DMS114 treated with DMSO at 0.1 percent for 48 hours (cell line): ENCODE measurements around the gene ARHGEF10L.

Source experiments
- DNase-seq: peaks from one replicate; lab custom pipeline; 2025; ENCODE audit not compliant: unreplicated experiment; lab: John Stamatoyannopoulos, UW

ARHGEF10L gene

DNA sequence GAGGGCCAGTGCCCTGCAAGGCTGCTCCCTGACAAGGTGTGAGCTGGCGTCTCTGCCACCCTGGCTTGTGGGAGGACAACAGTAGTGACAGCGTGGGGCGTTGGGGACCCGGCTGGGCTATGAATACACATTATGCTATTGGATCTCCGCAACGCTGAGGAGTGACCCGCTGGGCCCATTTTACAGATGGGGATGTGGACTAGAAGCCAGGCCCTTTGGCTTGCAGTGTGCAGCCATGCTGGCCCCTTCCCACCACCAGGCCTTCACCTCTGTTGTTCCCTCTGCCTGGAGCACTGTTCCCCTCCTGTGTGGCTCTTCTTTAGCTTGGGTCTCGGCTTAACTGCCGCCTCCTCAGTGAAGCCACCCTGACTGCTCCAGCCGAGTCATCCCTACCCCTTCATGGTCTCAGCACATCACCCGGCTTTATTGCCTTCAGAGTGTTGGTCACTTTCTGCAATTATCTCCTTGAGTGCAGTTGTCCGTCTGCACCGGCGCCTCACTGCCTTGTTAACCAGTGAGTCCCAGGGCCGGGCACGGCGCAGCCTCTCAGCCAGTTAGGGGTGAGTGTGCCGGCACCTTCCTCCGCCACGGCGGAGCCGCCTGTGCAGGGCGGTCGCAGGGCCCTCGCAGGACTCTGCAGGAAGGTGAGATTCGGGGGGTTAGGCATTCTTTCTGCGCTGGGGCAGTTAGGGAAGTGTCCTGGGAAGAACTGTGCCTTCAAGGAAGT, 131.3 kb downstream of the ARHGEF10L start:
- no peak for DNase-seq

DNA sequence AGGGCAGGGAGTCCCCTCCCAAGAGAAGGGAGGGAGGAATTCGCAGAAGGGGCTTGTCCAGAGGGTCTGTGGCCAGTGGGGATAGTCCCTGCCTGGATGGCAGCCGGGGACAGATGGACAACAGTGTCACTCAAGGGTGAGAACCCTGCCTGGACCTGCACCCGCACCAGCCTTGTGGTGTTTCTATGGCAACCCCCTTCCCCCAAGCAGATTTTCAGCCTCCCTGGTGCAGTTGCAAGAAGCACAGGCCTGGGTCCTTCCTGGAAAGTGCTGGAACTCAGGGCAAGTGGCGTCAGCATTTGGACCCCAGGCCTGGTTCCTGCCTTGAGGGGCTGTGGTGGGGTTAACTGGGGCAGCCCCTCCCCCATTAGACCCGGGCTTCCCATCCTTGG, 131.8 kb downstream of the ARHGEF10L start:
- DNase-seq = no peak

DNA sequence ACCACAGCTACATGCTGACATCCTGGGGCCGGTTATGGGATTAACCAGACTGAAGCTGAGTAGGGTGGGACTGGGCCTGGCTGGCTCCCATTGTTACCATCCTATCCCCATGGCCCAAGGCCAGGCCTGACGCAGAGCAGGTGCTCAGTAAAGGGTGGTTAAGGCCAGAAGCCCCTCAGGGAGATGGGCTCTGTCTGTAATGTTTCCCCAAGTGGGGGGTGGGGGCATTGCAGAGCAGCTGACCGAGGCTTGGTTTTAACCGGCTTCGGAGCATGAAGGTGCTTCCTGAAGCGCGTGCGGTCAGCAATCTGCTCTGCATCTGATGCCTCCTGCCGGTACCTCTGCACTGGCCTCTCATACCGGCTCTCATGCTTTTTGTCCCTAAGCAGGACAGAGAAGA, 132.2 kb downstream of the ARHGEF10L start:
- no peak for DNase-seq

DNA sequence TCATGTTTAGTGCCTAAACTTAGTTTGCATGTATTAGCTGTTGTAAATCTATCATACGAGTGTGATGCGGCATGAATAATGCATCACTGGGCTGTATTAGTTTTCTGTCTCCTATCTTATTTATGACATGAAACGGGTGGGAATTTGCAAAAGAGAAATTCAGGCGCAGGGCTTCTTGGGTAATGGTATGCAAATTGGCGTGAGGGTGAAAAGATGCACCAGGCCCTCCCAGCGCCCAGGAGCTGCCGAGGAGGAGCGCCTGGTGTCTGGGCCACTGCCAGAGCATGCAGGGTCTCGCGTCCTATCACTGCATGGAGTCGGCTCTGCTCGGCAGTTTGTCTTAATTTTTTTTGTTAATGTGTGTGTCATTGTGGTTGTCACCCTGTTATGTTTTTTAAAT, 132.7 kb downstream of the ARHGEF10L start:
- no peak for DNase-seq

DNA sequence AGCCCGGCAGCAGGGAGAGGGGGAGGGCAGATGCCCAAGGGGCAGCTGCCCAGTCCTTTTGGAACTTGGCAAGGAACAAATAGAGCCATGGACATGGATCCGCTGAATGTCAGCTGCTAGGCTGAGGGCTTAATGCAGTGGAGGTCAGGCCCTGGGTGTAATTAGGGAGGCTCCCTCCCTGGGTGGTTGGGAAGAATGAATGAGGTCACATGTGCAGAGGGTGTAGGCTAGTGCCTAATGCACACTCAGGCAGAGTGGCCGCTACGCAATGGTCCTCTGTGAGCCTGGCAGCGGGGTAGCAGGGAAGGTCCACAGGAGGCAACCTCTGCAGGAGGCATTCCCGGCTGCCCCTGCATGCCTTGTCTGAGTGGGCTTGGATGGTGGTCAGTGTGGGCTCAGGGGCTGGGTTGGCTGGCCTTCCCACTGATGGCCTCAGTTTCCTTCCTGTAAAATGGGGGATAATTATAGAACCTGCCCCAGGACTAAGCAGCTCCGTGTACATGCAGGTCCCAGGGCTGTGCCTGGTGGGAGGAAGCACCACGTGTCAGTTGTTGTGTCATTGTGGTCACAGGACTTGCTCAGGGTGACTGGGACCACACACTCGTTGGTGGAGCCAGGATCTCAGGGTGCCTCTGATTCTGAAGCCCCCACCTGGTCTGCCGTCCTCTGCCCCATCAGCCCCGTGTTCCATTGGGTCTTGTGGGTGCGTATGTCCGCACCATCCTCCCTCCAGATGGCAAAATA, 134.0 kb downstream of the ARHGEF10L start:
- no peak for DNase-seq

DNA sequence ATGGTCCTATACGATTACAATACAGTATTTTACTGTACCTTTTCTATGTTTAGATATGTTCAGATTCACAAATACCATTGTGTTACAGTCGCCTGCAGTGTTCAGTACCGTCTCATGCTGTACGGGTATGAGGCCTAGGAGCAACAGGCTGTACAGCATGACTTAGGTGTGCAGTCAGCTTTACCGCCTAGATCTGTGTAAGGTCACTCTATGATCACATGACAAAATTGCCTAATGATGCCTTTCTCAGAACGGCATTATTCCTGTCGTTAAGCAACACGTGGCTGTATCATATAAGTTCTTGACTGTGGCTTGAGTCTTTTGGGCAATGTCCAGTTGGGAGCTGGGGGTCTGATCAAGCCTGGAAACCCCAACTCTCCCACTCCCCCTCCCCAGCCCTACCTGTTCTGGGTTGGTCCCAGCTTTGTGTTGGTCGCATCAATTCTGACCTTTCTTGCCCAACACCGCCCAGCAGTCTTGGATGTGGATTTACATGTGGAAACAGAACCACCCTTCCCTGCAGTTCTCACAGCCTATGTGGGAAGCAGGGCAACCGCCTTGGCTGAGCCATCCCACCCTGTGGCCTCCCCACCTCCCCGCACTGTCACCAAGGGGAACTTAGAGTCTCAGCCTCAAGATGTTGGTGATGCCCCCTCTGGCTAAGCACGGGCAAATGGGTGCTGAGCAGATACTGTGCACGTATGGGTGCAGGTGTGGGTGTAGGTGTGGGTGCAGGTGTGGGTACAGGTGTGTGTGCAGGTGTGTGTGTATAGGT, 135.4 kb downstream of the ARHGEF10L start:
- DNase-seq = no peak

DNA sequence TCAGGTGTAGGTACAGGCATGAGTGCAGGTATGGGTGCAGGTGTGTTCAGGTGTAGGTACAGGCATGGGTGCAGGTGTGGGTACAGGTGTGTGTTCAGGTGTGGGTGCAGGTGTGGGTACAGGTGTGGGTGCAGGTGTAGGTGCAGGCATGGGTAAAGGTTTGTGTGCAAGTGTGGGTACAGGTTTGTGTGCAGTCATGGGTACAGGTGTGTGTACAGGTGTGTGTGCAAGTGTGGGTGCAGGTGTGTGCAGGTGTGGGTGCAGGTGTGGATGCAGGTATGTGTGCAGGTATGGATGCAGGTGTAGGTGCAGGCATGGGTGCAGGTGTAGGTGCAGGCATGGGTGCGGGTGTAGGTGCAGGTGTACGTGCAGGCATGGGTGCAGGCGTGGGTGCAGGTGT, 136.2 kb downstream of the ARHGEF10L start:
- DNase-seq = no peak

DNA sequence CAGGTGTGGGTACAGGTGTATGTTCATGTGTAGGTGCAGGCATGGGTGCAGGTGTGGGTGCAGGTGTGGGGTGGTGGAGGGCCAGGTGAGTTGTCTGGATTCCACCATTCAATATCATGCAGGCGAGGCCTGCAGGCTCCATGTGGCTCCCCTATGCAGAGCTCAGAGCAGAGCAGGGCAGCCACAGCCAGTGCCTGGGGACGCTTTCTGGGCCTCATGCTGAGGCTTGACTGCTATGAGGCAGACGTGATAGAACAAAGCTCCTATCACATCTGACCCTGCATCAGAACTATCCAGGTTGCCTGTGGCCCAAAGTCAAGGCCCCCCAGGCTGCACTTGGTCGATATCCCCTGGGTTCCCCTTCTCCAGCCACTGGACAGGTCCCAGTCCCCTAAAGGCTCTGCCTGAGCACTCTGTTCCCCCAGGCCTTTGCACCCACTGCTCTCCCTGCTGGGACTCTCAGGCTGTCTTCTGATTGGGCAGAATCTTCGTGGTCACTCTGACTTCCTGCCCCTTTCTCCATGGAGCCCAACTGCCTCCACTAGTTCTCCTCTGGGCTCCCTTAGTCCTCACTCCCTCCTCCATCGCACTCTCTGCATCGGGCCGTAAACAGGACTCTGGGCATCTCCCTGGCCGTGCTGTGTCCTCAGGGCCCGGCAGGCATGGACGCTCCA, 137.0 kb downstream of the ARHGEF10L start:
- DNase-seq = no peak

DNA sequence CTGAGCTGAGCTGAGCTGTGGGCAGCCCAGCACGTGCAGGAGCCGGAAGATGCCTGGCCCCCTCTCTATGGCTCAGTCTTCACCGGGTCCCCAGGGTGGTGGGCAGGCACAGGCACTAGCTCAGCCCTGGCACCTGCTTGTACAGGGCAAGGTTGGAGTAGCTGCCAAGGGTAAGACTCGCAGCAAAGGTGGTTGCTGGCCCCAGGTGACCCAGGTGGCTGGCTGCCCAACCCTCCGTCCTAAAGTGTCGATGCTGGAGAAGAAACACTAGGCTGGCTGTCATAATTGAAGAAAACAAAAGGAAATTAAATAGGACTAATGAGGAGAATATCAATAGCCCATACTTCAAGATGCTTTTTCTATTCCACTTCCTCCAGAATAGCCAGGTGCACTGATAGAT, 138.5 kb downstream of the ARHGEF10L start:
- DNase-seq = no peak

- no peak for DNase-seq
These were observed 140.4 kb downstream of the ARHGEF10L start for GRCh38 chr1:17679856-17680255.

DNA sequence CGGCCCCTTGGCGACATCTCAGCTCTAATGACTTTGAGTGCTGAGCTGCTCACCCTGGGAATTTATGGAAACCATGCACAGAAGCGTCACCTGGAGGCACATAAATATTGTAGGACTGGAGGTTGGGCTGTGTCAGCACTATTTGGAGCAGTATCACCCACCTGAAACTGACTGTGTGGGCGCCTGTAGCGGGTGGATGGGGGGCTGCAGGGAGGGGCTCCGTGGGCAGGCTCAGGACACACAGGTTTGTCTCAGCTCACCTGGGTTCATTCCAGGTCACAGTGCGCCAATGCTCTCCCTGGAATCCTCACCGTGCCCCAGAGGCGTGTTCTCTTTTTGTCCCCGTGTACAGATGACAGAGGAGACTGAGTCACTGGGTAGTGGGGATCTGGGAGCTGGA, 140.8 kb downstream of the ARHGEF10L start:
- no peak for DNase-seq

GRCh38 chr1:17682400-17682799, 142.9 kb downstream of the ARHGEF10L start:
- no peak for DNase-seq

GRCh38 chr1:17683598-17683997, 144.1 kb downstream of the ARHGEF10L start:
- DNase-seq = no peak

GRCh38 chr1:17684810-17685209, 145.3 kb downstream of the ARHGEF10L start:
- DNase-seq = no peak

- no peak for DNase-seq
These were observed 146.8 kb downstream of the ARHGEF10L start for GRCh38 chr1:17686258-17686657.

DNA sequence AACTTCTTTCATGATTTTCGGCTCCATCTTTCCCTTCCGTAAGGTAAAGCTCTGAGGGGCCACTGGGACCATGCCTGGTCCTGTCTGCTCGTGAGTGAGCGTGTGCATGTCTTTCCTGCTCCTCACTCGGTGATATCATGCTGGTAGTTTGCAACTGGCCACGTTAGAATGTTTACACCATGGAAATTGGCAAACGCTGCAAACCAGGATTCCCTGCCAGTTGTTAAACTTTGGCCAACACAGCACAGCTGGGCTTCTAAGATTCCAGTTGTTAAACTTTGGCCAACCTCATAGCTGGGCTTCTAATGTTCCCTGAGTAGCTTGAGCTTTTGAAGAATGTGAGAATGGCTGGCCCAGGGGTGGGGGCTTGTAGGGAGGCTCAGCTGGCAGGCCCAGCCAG, 147.6 kb downstream of the ARHGEF10L start:
- DNase-seq = no peak

DNA sequence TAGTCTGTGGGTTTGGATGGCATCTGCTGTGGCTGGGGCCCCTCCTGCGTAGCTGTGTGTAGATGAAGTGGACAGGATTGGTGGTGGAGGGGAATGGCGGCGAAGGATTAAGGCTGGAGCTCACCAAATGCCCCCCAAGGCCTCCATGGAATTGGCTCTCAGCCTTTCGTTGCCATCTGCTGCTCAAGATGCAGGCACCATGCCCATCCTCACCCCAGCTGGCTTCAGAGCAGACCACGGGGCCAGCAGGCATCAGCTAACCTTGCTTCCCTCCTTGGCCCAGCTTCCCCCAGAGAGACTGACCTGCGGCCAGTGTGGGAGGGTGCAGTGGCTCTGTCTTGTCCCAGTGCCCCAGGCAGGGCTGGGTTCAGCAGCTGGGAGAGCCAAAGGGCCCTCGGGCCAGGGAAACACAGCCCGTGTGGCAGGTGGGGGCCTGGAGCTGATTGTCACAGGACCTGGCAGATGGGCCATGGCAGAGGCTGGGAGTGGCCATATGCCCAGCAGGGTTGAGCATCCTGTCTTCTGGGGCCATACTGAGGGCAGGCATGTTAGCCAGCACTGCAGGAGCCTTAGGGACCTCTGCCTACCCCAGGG, 148.8 kb downstream of the ARHGEF10L start:
- no peak for DNase-seq

- no peak for DNase-seq
These were observed 149.5 kb downstream of the ARHGEF10L start for GRCh38 chr1:17689011-17689410.

GRCh38 chr1:17690906-17691634, 151.6 kb downstream of the ARHGEF10L start:
- DNase-seq = no peak

GRCh38 chr1:17692645-17693044, 153.1 kb downstream of the ARHGEF10L start:
- DNase-seq = no peak
